KOPT-K1 (cell line): ENCODE results near the gene C14orf119.
A peak's percentile ranks its signal among the peaks of the same experiment; 100 is the strongest.

Experiments used
- H3K27ac ChIP-seq: fragments of 200-600 bp; sonication (generic); 2 replicates; pipeline ENCODE4 v1.5.1; 2016; ENCODE audit warnings: antibody characterized with exemption, mild to moderate bottlenecking, low read depth, low read length; ENCODE audit not compliant: poor library complexity, severe bottlenecking
- H3K36me3 ChIP-seq: fragments of 200-600 bp; sonication (generic); 2 replicates; pipeline ENCODE4 v1.5.1; 2017; ENCODE audit warnings: antibody characterized with exemption, mild to moderate bottlenecking, low read length, moderate library complexity; ENCODE audit not compliant: insufficient read depth
- H3K9me3 ChIP-seq: fragments of 200-600 bp; sonication (generic); 2 replicates; pipeline ENCODE4 v1.5.1; 2017; ENCODE audit warnings: antibody characterized with exemption, low read length, mild to moderate bottlenecking; ENCODE audit not compliant: insufficient read depth, poor library complexity, severe bottlenecking

C14orf119 gene

GRCh38 chr14:23119363-23120327 lies 24.3 kb downstream of the C14orf119 start:
- peak overlapping the region; percentile 78 for H3K27ac ChIP-seq
- H3K36me3 ChIP-seq, result no peaks in the 10 kb centered on the region
- no peaks in the 10 kb centered on the region for H3K9me3 ChIP-seq

GRCh38 chr14:23120541-23121251 lies 25.4 kb downstream of the C14orf119 start:
- Histone ChIP-seq H3K27ac (peak overlapping the region; percentile 78), H3K36me3 (no peaks in the 10 kb centered on the region), H3K9me3 (no peaks in the 10 kb centered on the region)

GRCh38 chr14:23121361-23121771 lies 26.1 kb downstream of the C14orf119 start:
- H3K27ac ChIP-seq, result no peak overlapping the region
- H3K36me3 ChIP-seq, result no peaks in the 10 kb centered on the region
- no peaks in the 10 kb centered on the region for H3K9me3 ChIP-seq

- H3K36me3 ChIP-seq, result no peaks in the 10 kb centered on the region
- no peak overlapping the region for H3K27ac ChIP-seq
- no peaks in the 10 kb centered on the region for H3K9me3 ChIP-seq
Observed at GRCh38 chr14:23122086-23122485, 26.8 kb downstream of the C14orf119 start.

GRCh38 chr14:23123419-23123818 lies 28.1 kb downstream of the C14orf119 start:
- Histone ChIP-seq H3K36me3 (no peaks in the 10 kb centered on the region), H3K9me3 (no peaks in the 10 kb centered on the region), H3K27ac (no peak overlapping the region)

GRCh38 chr14:23124337-23124954 lies 29.1 kb downstream of the C14orf119 start:
- no peaks in the 10 kb centered on the region for H3K36me3 ChIP-seq
- no peak overlapping the region for H3K27ac ChIP-seq

GRCh38 chr14:23125011-23125410 lies 29.7 kb downstream of the C14orf119 start:
- H3K27ac ChIP-seq, result no peak overlapping the region
- no peaks in the 10 kb centered on the region for H3K36me3 ChIP-seq
- no peaks in the 10 kb centered on the region for H3K9me3 ChIP-seq

More at GRCh38 chr14:23124337-23124954, 29.1 kb downstream of the C14orf119 start:
- no peaks in the 10 kb centered on the region for H3K9me3 ChIP-seq

- no peak overlapping the region for H3K27ac ChIP-seq
- H3K36me3 ChIP-seq, result no peaks in the 10 kb centered on the region
- H3K9me3 ChIP-seq, result no peaks in the 10 kb centered on the region
Observed at GRCh38 chr14:23125933-23126524, 30.7 kb downstream of the C14orf119 start.

- H3K36me3 ChIP-seq, result no peaks in the 10 kb centered on the region
- H3K27ac ChIP-seq, result no peak overlapping the region
Observed at GRCh38 chr14:23126548-23127278, 31.4 kb downstream of the C14orf119 start.

GRCh38 chr14:23127861-23128260 lies 32.6 kb downstream of the C14orf119 start:
- Histone ChIP-seq H3K36me3 (no peaks in the 10 kb centered on the region), H3K9me3 (no peaks in the 10 kb centered on the region), H3K27ac (no peak overlapping the region)

More at GRCh38 chr14:23126548-23127278, 31.4 kb downstream of the C14orf119 start:
- no peaks in the 10 kb centered on the region for H3K9me3 ChIP-seq

GRCh38 chr14:23128969-23129758 lies 33.9 kb downstream of the C14orf119 start:
- H3K27ac ChIP-seq, result no peak overlapping the region
- no peaks in the 10 kb centered on the region for H3K9me3 ChIP-seq
- no peaks in the 10 kb centered on the region for H3K36me3 ChIP-seq

- H3K9me3 ChIP-seq, result no peaks in the 10 kb centered on the region
- H3K27ac ChIP-seq, result no peak overlapping the region
- H3K36me3 ChIP-seq, result no peaks in the 10 kb centered on the region
Observed at GRCh38 chr14:23129759-23130316, 34.5 kb downstream of the C14orf119 start.

GRCh38 chr14:23130871-23131270 lies 35.6 kb downstream of the C14orf119 start:
- Histone ChIP-seq H3K36me3 (no peaks in the 10 kb centered on the region), H3K27ac (no peak overlapping the region), H3K9me3 (no peaks in the 10 kb centered on the region)
